Lower leg skin (tissue), 4 donors: Measurements from ENCODE around the gene IP6K1. TPM values are rescaled to one million over a fixed set of nuclear protein-coding genes. Genes with fewer than 3 reads are reported as not detected.

ENCODE experiments used
- DNase-seq, 2 donors: peaks; one replicate each; pipeline ENCODE4 v3.0.0-alpha.2; 2019; ENCODE audit warnings: low spot score in 2 of 2
- H3K4me3 ChIP-seq: fragments of 200-600 bp; sonication (generic); 2 replicates; pipeline ENCODE4 v1.5.1; 2017; ENCODE audit warnings: mild to moderate bottlenecking, low read depth; ENCODE audit not compliant: poor library complexity, severe bottlenecking
- CTCF ChIP-seq, 3 donors: fragments of 450-650 bp; IDR thresholded peaks; one replicate each; pipeline ENCODE4 v1.5.1; 2016; ENCODE audit warnings: antibody characterized with exemption in 3 of 3, mild to moderate bottlenecking in 3 of 3, moderate library complexity in 2 of 3
- POLR2A ChIP-seq, 2 donors: fragments of 450-650 bp; IDR thresholded peaks; one replicate each; pipeline ENCODE4 v1.6.1; 2016 to 2017; ENCODE audit warnings: antibody characterized with exemption in 2 of 2, mild to moderate bottlenecking in 1 of 2, moderate library complexity in 1 of 2
- WGBS, 2 donors: methylation state at CpG; one replicate each; pipeline ENCODE4 v1.1.5; 2018; 5-methylcytosine and 5-hydroxymethylcytosine counted together
- intact Hi-C: fragments of 100-400 bp; cut with DNase I; formaldehyde crosslinking; loops from one replicate; pipeline ENCODE4 v1.15.0; 2023; ENCODE audit warnings: low total_unique reads
- total RNA-seq, 4 donors: library from RNA; depleted of rRNA; stranded (reverse); fragments of >200 nt; gene quantifications; one replicate each; pipeline ENCODE4 v1.1.0, GENCODE V29; 2016

Gene IP6K1
- total RNA-seq, 4 donors from 2014 or later, result 44.1 to 56.5 (median 51.6) TPM

- 92 to 93% methylated on average over 6 to 13 of the region's 13 CpGs for WGBS, 2 donors
- TF ChIP-seq CTCF (IDR thresholded peaks at IDR 0.05), result no peak
- no peak for TF ChIP-seq POLR2A (IDR thresholded peaks at IDR 0.05)
- H3K4me3 ChIP-seq, result no peak overlapping the region
- DNase-seq, result no peak
- intact Hi-C loops, result no loop called here
These were observed 70.7 kb downstream of the IP6K1 start for GRCh38 chr3:49715611-49716121.

GRCh38 chr3:49714728-49715550 is 71.4 kb downstream of the IP6K1 start:
- WGBS, 2 donors, result 90 to 92% methylated on average over 12 to 13 of the region's 13 CpGs
- no peak overlapping the region for H3K4me3 ChIP-seq
- intact Hi-C loops, result no loop called here
- TF ChIP-seq CTCF (IDR thresholded peaks at IDR 0.05) (no peak), POLR2A (IDR thresholded peaks at IDR 0.05) (no peak)
- DNase-seq, result no peak

GRCh38 chr3:49713336-49714105 is 72.8 kb downstream of the IP6K1 start:
- H3K4me3 ChIP-seq, result no peak overlapping the region
- DNase-seq, result no peak
- TF ChIP-seq POLR2A (IDR thresholded peaks at IDR 0.05) (no peak), CTCF (IDR thresholded peaks at IDR 0.05) (no peak)
- WGBS, 2 donors, result 90 to 91% methylated on average over 21 to 23 of the region's 25 CpGs
- intact Hi-C loops, result no loop called here

- TF ChIP-seq CTCF (IDR thresholded peaks at IDR 0.05) (no peak), POLR2A (IDR thresholded peaks at IDR 0.05) (no peak)
- WGBS, 2 donors, result 67 to 73% methylated on average over 5 to 7 of the region's 7 CpGs
- intact Hi-C loops, result no loop called here
- no peak overlapping the region for H3K4me3 ChIP-seq
- DNase-seq, result no peak
These were observed 73.6 kb downstream of the IP6K1 start for GRCh38 chr3:49712631-49713317.

- 94 to 96% methylated on average over 11 of the region's 11 CpGs for WGBS, 2 donors
- no peak for DNase-seq
These were observed 74.2 kb downstream of the IP6K1 start for GRCh38 chr3:49712166-49712565.

More at GRCh38 chr3:49712166-49712565, 74.2 kb downstream of the IP6K1 start:
- no peak overlapping the region for H3K4me3 ChIP-seq
- TF ChIP-seq POLR2A (IDR thresholded peaks at IDR 0.05), result no peak
- TF ChIP-seq CTCF (IDR thresholded peaks at IDR 0.05), result no peak
- intact Hi-C loops, result no loop called here
